Vagina (tissue), 2 donors: ENCODE results near the gene SPATA20.

Experiments used
- CTCF ChIP-seq, 3 experiments: fragments of 450-650 bp in 2 of 3; fragments of 200-600 bp in 1 of 3; sonication (generic) in 1 of 3; IDR thresholded peaks; one replicate each; pipeline ENCODE4 v1.5.1; 2017 to 2019; ENCODE audit warnings: antibody characterized with exemption in 3 of 3, mild to moderate bottlenecking in 2 of 3, moderate library complexity in 2 of 3
- POLR2A ChIP-seq, 2 donors: fragments of 450-650 bp; IDR thresholded peaks; one replicate each; pipeline ENCODE4 v1.6.1; 2017; ENCODE audit warnings: antibody characterized with exemption in 2 of 2, mild to moderate bottlenecking in 2 of 2, moderate library complexity in 2 of 2
- POLR2AphosphoS5 ChIP-seq, 2 donors: sonication (generic); formaldehyde crosslinking; IDR thresholded peaks; one replicate each; pipeline ENCODE4 v1.9.0; 2017; ENCODE audit warnings: antibody characterized with exemption in 2 of 2, mild to moderate bottlenecking in 2 of 2, low read depth in 1 of 2; ENCODE audit not compliant: insufficient read depth in 1 of 2

- TF ChIP-seq CTCF (IDR thresholded peaks at IDR 0.05) (no peak), POLR2A (IDR thresholded peaks at IDR 0.05) (no peak), POLR2AphosphoS5 (IDR thresholded peaks at IDR 0.05; ENCODE audit: insufficient read depth in 1 of 2, low read depth in 1 of 2) (no peak)
Observed at GRCh38 chr17:50586421-50587247, 39.7 kb downstream of the SPATA20 start.
